GM12891 (cell line): Measurements from ENCODE around the gene COL4A2.
A peak's percentile ranks its signal among the peaks of the same experiment; 100 is the strongest.

Experiments
- DNase-seq: peaks from one replicate; pipeline ENCODE4 v3.0.0; 2011; ENCODE audit warnings: low spot score; ENCODE audit not compliant: insufficient read length
- FAIRE-seq: peaks from 2 replicates; lab custom pipeline; 2011; peaks lifted over from hg19 to GRCh38; lab: Jason Lieb, UNC
- PAX5 ChIP-seq: IDR thresholded peaks from 2 replicates; pipeline ENCODE4 v1.6.1; 2011; ENCODE audit warnings: low read length, moderate library complexity, mild to moderate bottlenecking; ENCODE audit not compliant: insufficient read depth, severe bottlenecking
- POLR2A ChIP-seq: IDR thresholded peaks from 2 replicates; pipeline ENCODE4 v1.6.1; 2011; ENCODE audit warnings: low read depth, low read length, control low read depth
- POLR2AphosphoS5 ChIP-seq: IDR thresholded peaks from 2 replicates; pipeline ENCODE4 v1.6.1; 2011; ENCODE audit warnings: low read depth, low read length, control low read depth
- POU2F2 ChIP-seq: IDR thresholded peaks from 2 replicates; pipeline ENCODE4 v1.6.1; 2011; ENCODE audit warnings: low read depth, mild to moderate bottlenecking, control low read depth, low read length, moderate library complexity
- SPI1 ChIP-seq: IDR thresholded peaks from 2 replicates; pipeline ENCODE4 v1.6.1; 2011; ENCODE audit warnings: low read depth, low read length, control low read depth
- TAF1 ChIP-seq: IDR thresholded peaks from 2 replicates; pipeline ENCODE4 v1.6.1; 2011; ENCODE audit warnings: low read depth, low read length, control low read depth

Gene COL4A2

DNA sequence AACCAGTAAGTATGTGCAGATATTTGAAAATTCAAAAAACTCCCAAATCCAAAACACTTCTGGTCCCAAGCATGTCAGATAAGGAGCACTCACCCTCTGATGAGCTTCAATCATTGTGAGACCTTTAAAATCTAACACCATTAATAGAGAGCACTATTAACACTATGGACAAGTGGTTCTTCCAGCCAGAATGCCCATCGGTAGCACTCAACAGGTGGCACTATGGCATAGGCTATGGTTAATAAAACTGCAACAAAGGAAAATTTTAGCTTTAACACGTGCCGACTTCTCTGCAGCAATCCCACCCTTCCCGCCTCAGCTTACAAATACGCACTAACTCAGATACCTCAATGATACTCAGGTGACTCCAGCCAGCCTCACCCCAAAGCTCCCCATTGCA lies 62.3 kb downstream of the COL4A2 start:
- no peak for FAIRE-seq

DNA sequence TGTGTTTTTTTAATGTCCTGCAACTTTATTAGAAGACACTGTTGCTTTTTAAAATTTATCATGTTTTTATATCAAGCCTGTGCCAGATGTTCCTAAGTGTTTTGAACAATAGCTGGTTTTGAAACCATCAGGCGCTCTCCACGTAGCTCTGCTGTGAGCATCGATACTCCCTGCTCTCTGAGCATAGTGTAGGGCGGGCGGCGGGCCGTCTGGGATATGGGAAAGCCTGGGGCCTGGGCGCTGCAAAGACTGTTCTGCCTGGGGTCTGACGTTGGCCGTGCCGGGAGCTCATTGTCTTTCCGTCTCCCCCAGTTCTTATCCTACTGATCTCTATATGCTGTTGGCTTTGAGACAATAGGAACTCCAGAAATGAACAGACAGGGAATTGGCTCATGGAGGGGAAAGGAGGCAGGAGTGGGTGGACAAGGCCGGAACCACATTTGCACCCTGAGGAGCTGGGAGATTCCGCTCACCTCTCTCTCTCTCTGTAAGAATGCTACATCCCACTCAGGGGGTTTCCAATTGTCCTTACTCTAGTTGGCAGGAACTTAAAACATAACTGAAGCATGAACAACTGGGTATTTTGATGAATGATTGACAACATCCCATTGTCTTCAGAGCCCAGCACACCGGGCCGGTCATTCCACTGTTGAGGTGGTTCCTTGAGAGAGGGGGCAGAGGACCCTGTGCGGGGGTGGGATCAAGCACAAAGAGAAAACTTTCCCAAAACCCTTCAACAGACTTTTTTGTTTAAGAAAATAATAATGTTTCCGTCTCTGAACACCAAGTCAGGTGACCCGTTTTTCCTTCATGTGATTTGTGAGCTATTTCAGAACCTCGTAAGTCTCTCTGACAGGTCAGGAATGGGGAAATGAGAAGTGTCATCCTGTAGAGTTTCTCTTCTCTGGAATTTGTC lies 64.7 kb downstream of the COL4A2 start:
- TF ChIP-seq PAX5 (no peak), SPI1 (peak; percentile 57)
- no peak for FAIRE-seq
- DNase-seq: no peak

More for the DNA sequence above, 62.3 kb downstream of the COL4A2 start:
- no peak for DNase-seq
- TF ChIP-seq POU2F2 (no peak), PAX5 (no peak), POLR2AphosphoS5 (no peak), POLR2A (no peak), SPI1 (no peak), TAF1 (no peak)

DNA sequence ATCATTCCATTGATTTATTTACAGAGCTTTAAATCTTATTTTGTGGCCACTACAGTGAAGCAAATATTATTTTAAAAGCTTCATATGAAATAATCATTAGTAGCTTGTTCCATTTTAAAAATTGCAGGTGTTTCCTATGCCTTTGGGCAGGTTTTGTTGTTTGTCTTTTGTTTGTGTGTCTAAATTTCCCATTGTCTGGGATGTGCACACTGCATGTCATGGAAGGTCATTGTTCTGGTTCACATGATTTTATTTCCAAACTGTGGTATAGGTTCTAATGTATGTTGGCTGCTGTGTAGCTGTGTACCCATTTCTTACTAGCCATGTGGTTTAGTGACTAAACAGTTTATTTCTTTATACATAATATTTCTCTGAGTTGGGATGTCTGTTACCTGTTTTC lies 65.6 kb downstream of the COL4A2 start:
- TF ChIP-seq POU2F2: no peak
- TF ChIP-seq POLR2A: no peak
- no peak for TF ChIP-seq TAF1
- no peak for TF ChIP-seq PAX5
- TF ChIP-seq SPI1: no peak
- no peak for TF ChIP-seq POLR2AphosphoS5
- DNase-seq: no peak
- FAIRE-seq: no peak

DNA sequence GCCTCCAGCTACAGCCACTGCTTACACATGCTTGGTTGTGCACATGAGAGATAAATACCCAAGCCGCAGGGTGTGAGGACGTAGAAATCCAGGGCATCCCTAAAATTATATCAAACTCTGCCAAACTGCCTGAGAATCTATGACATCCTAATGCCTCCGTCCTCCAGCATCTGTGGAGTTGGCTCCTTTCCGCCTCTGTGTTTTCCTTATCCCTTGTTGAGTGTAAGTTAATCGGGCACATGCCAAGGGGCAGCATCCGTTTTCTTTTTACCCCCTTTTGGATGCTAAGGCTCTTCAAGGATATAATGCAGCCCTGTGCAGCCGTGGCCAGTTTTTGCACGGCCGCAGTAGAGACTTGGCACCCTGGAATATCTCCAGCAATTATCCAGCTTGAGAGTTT lies 66.5 kb downstream of the COL4A2 start:
- no peak for DNase-seq
- FAIRE-seq: no peak
- TF ChIP-seq POU2F2 (no peak), SPI1 (no peak), POLR2A (no peak), POLR2AphosphoS5 (no peak), PAX5 (no peak), TAF1 (no peak)

DNA sequence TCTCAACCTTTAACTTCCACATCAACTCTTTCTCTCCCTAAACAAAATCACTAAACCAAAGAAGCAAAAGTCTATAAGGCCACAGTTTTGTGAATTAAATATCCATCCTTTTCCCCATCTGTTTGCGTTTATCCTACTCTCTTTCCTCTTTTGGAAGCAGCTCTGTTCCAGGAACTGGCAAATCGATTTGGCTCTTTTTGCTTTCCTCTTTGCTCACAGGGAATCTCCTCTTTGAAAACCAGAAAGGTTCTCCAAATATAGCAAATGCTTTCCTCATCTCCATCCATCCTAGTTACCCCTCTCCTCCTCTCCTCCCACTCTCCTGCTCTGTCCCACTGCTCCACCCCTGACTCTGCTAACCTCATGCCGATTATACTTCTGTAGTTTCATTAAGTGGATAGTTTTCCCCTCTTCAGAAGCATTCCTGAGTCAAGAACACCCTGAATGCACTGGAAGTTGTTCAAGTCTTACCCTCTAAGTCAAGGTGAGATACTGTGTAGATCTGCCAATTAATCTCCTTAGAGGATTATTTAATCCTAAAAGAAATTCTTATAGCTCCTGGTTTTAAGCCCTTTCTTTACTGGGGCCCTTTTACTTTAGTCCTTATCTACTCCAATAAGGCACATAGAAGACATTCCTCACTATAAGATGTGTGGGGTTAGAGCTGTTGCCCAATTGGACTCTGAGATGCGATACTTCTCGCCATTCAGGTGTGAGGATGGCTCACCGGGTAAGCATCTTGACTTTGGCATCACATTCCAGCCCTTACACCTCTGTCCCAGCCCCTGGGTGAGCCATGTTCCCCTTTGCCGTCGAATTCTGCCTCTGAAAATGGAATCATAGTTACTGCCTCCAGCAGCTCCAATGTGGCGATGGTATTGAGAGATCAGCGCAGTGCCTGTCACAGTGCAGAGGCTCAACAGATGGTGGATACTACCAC lies 67.6 kb downstream of the COL4A2 start:
- DNase-seq (no peak), FAIRE-seq (no peak)
- TF ChIP-seq POLR2AphosphoS5: no peak

DNA sequence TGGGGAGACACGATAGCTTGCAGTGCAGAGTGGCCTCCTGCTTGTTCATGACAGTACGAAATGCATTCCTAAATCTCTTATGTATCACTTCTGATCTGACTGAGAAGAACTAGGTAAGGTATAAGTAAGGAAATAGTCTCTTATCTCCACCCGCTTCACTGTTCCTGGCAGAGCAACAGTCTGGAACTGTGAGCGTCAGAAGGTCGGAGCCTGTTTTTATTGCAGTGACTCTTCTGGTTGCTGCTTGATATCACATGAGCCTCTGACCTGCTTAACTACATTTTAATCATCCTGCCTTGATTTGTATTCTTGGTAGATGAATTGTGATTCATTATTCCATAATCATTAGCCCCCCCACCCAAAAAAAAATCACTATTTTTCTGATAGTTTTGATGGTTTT lies 69.0 kb downstream of the COL4A2 start:
- FAIRE-seq (no peak), DNase-seq (no peak)
- TF ChIP-seq POLR2A (no peak), PAX5 (no peak), SPI1 (no peak), TAF1 (no peak), POLR2AphosphoS5 (no peak), POU2F2 (no peak)

DNA sequence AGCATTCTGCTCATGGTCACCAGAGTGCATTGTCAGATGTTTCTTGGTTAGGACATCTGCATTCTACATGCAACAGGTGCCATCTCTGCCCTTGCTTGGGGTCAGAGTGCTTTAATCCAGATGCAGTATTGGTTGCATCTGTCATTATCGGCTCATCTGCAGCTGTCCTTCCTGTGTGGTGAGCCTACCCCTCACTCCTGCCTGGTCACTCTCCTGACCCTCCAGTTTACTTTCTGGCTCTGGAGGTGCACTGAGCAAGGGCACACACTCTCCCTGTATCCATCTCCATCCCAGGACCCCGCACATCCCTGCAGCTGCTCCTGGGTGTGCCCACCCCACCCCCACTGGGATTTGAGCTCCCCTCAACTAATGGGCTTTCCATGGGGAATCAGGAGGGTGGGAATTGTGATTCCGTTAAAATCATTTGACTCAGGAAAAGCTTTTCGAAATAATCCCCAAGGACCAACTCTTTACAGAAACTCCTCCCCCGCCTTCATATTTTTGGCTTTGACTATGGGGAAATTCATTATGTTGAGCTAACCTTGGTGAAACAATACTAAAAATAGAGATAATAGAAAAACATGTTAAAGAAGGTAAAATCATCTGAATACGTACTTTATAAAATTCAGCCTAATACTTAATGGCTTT lies 70.2 kb downstream of the COL4A2 start:
- FAIRE-seq: no peak
- TF ChIP-seq POLR2A: no peak
- TF ChIP-seq POU2F2: no peak
- TF ChIP-seq TAF1: no peak
- TF ChIP-seq SPI1: no peak
- TF ChIP-seq POLR2AphosphoS5: no peak
- TF ChIP-seq PAX5: no peak
- no peak for DNase-seq

DNA sequence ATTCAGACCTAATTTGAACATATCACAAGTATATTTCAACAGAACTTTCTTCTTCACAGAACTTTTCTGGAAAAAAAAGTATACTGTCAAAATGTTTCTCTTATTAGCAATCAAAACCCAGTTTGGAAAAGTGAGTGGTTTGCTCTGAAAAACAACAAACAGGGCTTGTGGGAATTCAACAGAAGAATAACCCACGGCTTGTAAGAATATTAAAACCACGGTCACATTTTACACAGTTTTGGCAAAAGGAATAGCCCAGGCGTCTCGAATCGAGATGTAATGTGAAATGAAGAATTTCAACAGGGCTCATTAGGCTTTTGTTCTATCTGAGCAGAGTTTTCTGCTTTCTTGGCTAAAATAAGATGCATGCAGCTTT lies 70.7 kb downstream of the COL4A2 start:
- FAIRE-seq: no peak
- TF ChIP-seq TAF1: no peak
- no peak for DNase-seq

DNA sequence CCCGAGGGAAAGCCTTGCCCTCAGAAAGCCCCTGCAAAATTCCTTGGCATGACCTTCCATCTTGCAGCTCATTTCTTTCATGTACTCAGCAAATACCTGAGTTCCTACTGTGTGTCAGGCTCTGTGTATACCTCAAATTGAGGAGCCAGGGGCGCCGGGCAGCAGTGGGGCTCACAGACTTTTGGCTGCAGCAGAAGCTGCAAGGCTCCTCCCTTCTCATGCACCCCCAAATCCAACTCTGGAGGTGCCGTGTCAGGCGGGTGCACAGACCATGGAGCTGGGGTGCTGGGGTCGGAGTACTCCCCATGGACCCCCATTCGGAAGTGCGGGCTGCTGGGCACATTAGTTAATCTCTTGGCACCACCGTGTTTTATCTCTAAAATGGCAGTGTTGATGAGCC lies 72.3 kb downstream of the COL4A2 start:
- DNase-seq (no peak), FAIRE-seq (no peak)
- no peak for TF ChIP-seq TAF1
- no peak for TF ChIP-seq POLR2A
- TF ChIP-seq POLR2AphosphoS5: no peak
- TF ChIP-seq SPI1: no peak

DNA sequence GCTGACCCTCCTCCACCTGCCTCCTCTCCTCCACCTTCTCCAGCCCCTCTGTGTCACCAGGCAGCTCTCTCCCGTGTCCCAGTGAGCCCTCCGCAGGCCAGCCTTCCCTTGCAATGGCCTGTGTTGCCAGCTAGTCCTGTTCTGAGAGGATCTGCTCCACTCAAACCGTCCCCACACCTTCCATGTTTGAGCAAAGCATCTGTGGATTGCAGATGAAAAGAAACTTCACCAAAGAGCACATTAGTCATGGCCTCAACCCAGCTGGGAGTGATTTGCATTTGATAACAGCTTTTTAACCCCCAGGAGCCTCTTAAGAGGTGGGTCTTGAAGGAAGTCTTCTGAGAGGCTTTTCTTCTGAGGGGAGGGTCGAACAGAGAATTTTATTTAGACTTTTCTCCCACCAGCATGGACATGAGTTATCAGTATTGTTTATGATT lies 72.8 kb downstream of the COL4A2 start:
- no peak for FAIRE-seq
- TF ChIP-seq TAF1 (no peak), SPI1 (no peak), POU2F2 (no peak), POLR2AphosphoS5 (no peak), POLR2A (no peak), PAX5 (no peak)
- no peak for DNase-seq
